Measurements from ENCODE around the gene ASB2. TPM values are rescaled to one million over a fixed set of nuclear protein-coding genes. Genes with fewer than 3 reads are reported as not detected.

The ASB2 gene
- total and polyA plus RNA-seq, 2 of the 13 experiments (the other 11 are each of a cell fraction or from before 2014, with no cell fraction given), result 0.82 to 4.1 TPM

DNA sequence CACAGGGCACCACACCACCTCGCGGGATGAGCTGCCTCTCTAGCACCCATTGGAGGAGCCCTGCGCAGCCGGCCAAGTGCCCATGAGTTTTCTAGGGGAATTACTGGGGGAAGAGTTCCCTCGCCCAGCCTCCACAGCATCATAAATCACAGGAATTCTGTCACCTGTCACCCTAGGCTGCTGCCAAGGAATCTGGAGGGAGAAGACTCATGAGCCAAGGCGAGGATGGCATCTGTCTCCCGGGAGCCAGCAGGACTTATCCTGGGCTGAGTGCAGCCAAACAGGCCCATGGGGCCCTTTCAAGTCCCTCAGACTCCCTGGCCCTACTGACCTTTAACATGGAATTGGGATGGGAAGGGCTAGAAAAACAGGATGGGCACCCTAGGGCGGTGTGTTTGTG lies 41.9 kb upstream of the ASB2 start:
- ChIA-PET CTCF (ENCODE audit: low intra/inter-chr PET ratio, low total read pairs) (no interaction called here), POLR2A (no interaction called here)
- Histone ChIP-seq H2AFZ (ENCODE audit: low read length) (no peak overlapping the region), H3K4me3 (replicated peaks in 1 of 3; ENCODE audit: insufficient read depth in 1 of 3, low read depth in 2 of 3, low read length in 3 of 3) (no peak overlapping the region), H3K9me3 (ENCODE audit: low read length) (no peaks in the 10 kb centered on the region), H4K20me1 (ENCODE audit: insufficient read depth, low read length) (no peaks in the 10 kb centered on the region), H3K79me2 (ENCODE audit: insufficient read depth, low read length) (no peaks in the 10 kb centered on the region), H3K27ac (ENCODE audit: extremely low read length, insufficient read depth, low read length) (no peak overlapping the region), H3K4me2 (ENCODE audit: low read depth, low read length) (no peak overlapping the region), H3K36me3 (replicated peaks in 1 of 2; ENCODE audit: control insufficient read depth in 1 of 2, insufficient read depth in 2 of 2, low read length in 2 of 2) (no peaks in the 10 kb centered on the region), H3K27me3 (ENCODE audit: control insufficient read depth in 1 of 2, insufficient read depth in 2 of 2, low read length in 2 of 2) (peaks cover 7 to 27% of the 10 kb centered on the region in 2 experiments; a peak in 4 of 5 replicates), H3K4me1 (ENCODE audit: insufficient read depth, low read length) (peaks cover 41% of the 10 kb centered on the region), H3K9ac (ENCODE audit: insufficient read depth, low read depth, low read length) (no peak overlapping the region)
- 36% methylated on average over 8 of the region's 8 CpGs for WGBS (ENCODE audit: low lambda C conversion rate)
- DNase-seq (ENCODE audit: low spot score) (no peak), FAIRE-seq (no peak), ATAC-seq (no peak)
- in situ Hi-C loops (cut with HindIII; ENCODE audit: extremely low pct_ligation_motif_present, low pct_unique_long_range_greater_than_20kb), result no loop called here
- BruUV-seq (replicated peaks), result no TSS peak
- intact Hi-C loops (cut with micrococcal nuclease; ENCODE audit: unreplicated experiment), result no loop called here
- TF ChIP-seq, protein P1, sequence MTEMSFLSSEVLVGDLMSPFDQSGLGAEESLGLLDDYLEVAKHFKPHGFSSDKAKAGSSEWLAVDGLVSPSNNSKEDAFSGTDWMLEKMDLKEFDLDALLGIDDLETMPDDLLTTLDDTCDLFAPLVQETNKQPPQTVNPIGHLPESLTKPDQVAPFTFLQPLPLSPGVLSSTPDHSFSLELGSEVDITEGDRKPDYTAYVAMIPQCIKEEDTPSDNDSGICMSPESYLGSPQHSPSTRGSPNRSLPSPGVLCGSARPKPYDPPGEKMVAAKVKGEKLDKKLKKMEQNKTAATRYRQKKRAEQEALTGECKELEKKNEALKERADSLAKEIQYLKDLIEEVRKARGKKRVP (CRISPR knock-in tag; IDR thresholded peaks at IDR 0.05), result no peak

DNA sequence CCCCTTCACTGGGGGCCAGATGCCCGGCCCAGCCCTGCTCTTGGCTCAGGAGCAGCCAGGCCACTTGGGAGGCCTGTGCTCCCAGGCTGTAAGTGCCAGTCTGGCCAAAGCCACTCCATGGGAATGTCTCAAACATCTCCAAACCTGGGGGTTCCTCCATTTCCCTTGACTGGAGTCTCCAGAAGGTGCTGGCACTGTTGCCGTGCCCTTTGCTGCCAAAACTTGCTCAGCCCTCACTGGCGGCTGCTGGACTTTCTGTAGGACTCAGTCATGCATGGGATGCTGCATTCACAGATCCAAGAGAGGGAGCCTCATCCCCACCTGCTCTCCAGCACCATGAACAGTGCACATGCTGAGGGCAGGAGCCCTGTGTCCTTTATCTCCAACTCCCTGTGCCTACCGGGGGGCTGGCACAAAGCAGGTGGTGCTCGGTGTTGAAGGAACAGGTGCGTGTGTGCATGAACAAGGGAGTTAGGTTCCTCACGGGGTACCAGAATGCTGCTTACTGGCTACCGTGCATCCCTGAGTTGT lies 40.1 kb upstream of the ASB2 start:
- Histone ChIP-seq H3K9me3 (ENCODE audit: low read length) (no peaks in the 10 kb centered on the region), H3K4me2 (ENCODE audit: low read depth, low read length) (no peak overlapping the region), H3K36me3 (replicated peaks in 1 of 2; ENCODE audit: control insufficient read depth in 1 of 2, insufficient read depth in 2 of 2, low read length in 2 of 2) (no peaks in the 10 kb centered on the region), H3K4me1 (ENCODE audit: insufficient read depth, low read length) (peaks cover 28% of the 10 kb centered on the region), H3K27me3 (ENCODE audit: control insufficient read depth in 1 of 2, insufficient read depth in 2 of 2, low read length in 2 of 2) (peaks cover 7 to 27% of the 10 kb centered on the region in 2 experiments; a peak in 4 of 5 replicates), H3K79me2 (ENCODE audit: insufficient read depth, low read length) (no peaks in the 10 kb centered on the region), H3K9ac (ENCODE audit: insufficient read depth, low read depth, low read length) (no peak overlapping the region), H2AFZ (ENCODE audit: low read length) (no peak overlapping the region), H3K4me3 (replicated peaks in 1 of 3; ENCODE audit: insufficient read depth in 1 of 3, low read depth in 2 of 3, low read length in 3 of 3) (no peak overlapping the region), H3K27ac (ENCODE audit: extremely low read length, insufficient read depth, low read length) (no peak overlapping the region), H4K20me1 (ENCODE audit: insufficient read depth, low read length) (no peaks in the 10 kb centered on the region)
- FAIRE-seq, result no peak
- CTCF ChIA-PET (ENCODE audit: low intra/inter-chr PET ratio, low total read pairs), result no interaction called here
- TF ChIP-seq ZNF30 (CRISPR knock-in tag; IDR thresholded peaks at IDR 0.05), result no peak
- TF ChIP-seq GTF3A (CRISPR knock-in tag; conservative IDR thresholded peaks at IDR 0.05), result no peak
- TF ChIP-seq ZNF549 (CRISPR knock-in tag; IDR thresholded peaks at IDR 0.05), result no peak
- TF ChIP-seq ZFP36L2 (CRISPR knock-in tag; IDR thresholded peaks at IDR 0.05), result no peak
- TF ChIP-seq ZFP62 (CRISPR knock-in tag; IDR thresholded peaks at IDR 0.05), result no peak
- no peak for TF ChIP-seq ZBTB1 (CRISPR knock-in tag; IDR thresholded peaks at IDR 0.05; ENCODE audit: borderline replicate concordance)
- no peak for TF ChIP-seq ZNF678 (CRISPR knock-in tag; IDR thresholded peaks at IDR 0.05)
- TF ChIP-seq, protein P2, sequence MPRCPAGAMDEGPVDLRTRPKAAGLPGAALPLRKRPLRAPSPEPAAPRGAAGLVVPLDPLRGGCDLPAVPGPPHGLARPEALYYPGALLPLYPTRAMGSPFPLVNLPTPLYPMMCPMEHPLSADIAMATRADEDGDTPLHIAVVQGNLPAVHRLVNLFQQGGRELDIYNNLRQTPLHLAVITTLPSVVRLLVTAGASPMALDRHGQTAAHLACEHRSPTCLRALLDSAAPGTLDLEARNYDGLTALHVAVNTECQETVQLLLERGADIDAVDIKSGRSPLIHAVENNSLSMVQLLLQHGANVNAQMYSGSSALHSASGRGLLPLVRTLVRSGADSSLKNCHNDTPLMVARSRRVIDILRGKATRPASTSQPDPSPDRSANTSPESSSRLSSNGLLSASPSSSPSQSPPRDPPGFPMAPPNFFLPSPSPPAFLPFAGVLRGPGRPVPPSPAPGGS (CRISPR knock-in tag; IDR thresholded peaks at IDR 0.05), result no peak
- no peak for TF ChIP-seq ZNF24 (IDR thresholded peaks at IDR 0.05)
- TF ChIP-seq ZNF614 (CRISPR knock-in tag; IDR thresholded peaks at IDR 0.05; ENCODE audit: borderline replicate concordance), result no peak
- TF ChIP-seq ZNF441 (CRISPR knock-in tag; IDR thresholded peaks at IDR 0.05; ENCODE audit: borderline replicate concordance), result no peak
- no peak for TF ChIP-seq NFKBIZ (CRISPR knock-in tag; IDR thresholded peaks at IDR 0.05)
- TF ChIP-seq ZNF292 (CRISPR knock-in tag; IDR thresholded peaks at IDR 0.05; ENCODE audit: borderline replicate concordance, low read depth), result no peak
- TF ChIP-seq NR2C2 (CRISPR knock-in tag; IDR thresholded peaks at IDR 0.05; ENCODE audit: borderline replicate concordance), result no peak
- no peak for TF ChIP-seq ZNF619 (CRISPR knock-in tag; IDR thresholded peaks at IDR 0.05)
- TF ChIP-seq WIZ (CRISPR knock-in tag; IDR thresholded peaks at IDR 0.05), result no peak
- TF ChIP-seq ZNF562 (CRISPR knock-in tag; IDR thresholded peaks at IDR 0.05; ENCODE audit: borderline replicate concordance), result no peak
- intact Hi-C loops (cut with micrococcal nuclease; ENCODE audit: unreplicated experiment) (no loop called here), in situ Hi-C loops (cut with HindIII; ENCODE audit: extremely low pct_ligation_motif_present, low pct_unique_long_range_greater_than_20kb) (no loop called here)
- no TSS peak for BruUV-seq (replicated peaks)
- no peak for ATAC-seq
- WGBS (ENCODE audit: low lambda C conversion rate), result 32% methylated on average over 4 of the region's 8 CpGs
- no peak for DNase-seq (ENCODE audit: low spot score)
- POLR2A ChIA-PET, result interaction anchor here (1.3 kb wide), 1 partner anchor 12 kb away, joined by 3 read pairs; no protein-coding TSS in a partner anchor
